NT2/D1 (cell line): ENCODE data around the gene FNTB.

Source experiments
- DNase-seq: peaks from one replicate; pipeline ENCODE4 v3.0.0-alpha.2; 2011; ENCODE audit warnings: low read depth, low spot score
- H3K27me3 ChIP-seq: 2 replicates; pipeline ENCODE4 v1.6.0; 2011; ENCODE audit warnings: mild to moderate bottlenecking; ENCODE audit not compliant: insufficient read length, insufficient read depth
- H3K36me3 ChIP-seq: 2 replicates; pipeline ENCODE4 v1.6.1; 2011; ENCODE audit warnings: mild to moderate bottlenecking, low read length, mixed read lengths; ENCODE audit not compliant: insufficient read depth, insufficient read length
- H3K4me1 ChIP-seq: 2 replicates; pipeline ENCODE4 v1.5.1; 2011; ENCODE audit not compliant: insufficient read depth, insufficient read length
- H3K4me3 ChIP-seq: 2 replicates; pipeline ENCODE4 v1.5.1; 2011; ENCODE audit warnings: low read depth; ENCODE audit not compliant: insufficient read length
- H3K9ac ChIP-seq: 2 replicates; pipeline ENCODE4 v1.6.0; 2011; ENCODE audit warnings: low read depth; ENCODE audit not compliant: insufficient read length
- H3K9me3 ChIP-seq: 2 replicates; pipeline ENCODE4 v1.5.1; 2011; ENCODE audit warnings: mild to moderate bottlenecking, low read length; ENCODE audit not compliant: insufficient read depth
- SUZ12 ChIP-seq: IDR thresholded peaks from 2 replicates; pipeline ENCODE4 v1.6.1; 2011; ENCODE audit not compliant: insufficient read length, insufficient read depth; ENCODE audit errors: extremely low read depth
- YY1 ChIP-seq: IDR thresholded peaks from 2 replicates; pipeline ENCODE4 v1.6.1; 2011; ENCODE audit not compliant: insufficient read length, insufficient read depth
- ZNF274 ChIP-seq: IDR thresholded peaks from 2 replicates; pipeline ENCODE4 v1.6.1; 2011; ENCODE audit warnings: mild to moderate bottlenecking, low read depth, low read length

FNTB gene

DNA sequence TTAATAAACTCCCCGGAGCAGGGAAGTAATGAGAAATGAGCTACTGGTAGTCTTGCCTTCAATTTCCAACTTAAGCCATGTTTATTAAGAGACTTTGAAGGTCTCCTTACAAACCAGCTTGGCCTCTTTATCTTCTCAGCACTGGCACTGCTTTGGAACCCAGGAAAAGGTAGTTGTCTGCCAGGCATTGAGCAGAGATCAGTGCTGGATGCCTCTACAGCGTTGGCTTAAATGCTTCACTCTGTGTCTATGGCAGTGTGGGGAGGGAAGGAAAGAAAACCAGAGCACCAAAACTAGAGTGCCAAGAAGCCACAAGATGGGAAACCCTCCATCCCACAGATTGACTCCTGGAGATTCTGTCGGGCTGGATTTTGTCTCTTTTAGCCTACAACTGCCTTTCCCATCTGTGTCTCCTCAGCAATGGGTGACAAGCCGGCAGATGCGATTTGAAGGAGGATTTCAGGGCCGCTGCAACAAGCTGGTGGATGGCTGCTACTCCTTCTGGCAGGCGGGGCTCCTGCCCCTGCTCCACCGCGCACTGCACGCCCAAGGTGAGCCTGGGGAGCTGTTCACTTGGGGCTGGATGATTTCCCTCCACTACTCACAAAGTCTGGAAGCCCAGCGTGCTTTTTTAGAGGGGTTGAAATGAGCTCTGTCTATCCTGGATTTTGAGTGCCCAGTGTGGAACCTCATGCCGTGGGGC lies 57.3 kb downstream of the FNTB start:
- peaks cover 19% of the 10 kb centered on the region for H3K36me3 ChIP-seq
- no peaks in the 10 kb centered on the region for H3K27me3 ChIP-seq
- no peak overlapping the region for H3K4me3 ChIP-seq
- TF ChIP-seq SUZ12, result no peak
- TF ChIP-seq YY1, result no peak
- no peak for TF ChIP-seq ZNF274
- no peaks in the 10 kb centered on the region for H3K9me3 ChIP-seq
- H3K9ac ChIP-seq, result no peak overlapping the region
- no peak for DNase-seq
- no peaks in the 10 kb centered on the region for H3K4me1 ChIP-seq

- Histone ChIP-seq H3K36me3 (peaks cover 19% of the 10 kb centered on the region), H3K9ac (no peak overlapping the region), H3K4me1 (no peaks in the 10 kb centered on the region), H3K4me3 (no peak overlapping the region), H3K9me3 (no peaks in the 10 kb centered on the region), H3K27me3 (no peaks in the 10 kb centered on the region)
- TF ChIP-seq SUZ12 (no peak), YY1 (no peak), ZNF274 (no peak)
- no peak for DNase-seq
Measured at GRCh38 chr14:65044596-65044959, 57.9 kb downstream of the FNTB start.

- TF ChIP-seq ZNF274, result no peak
- TF ChIP-seq SUZ12, result no peak
- TF ChIP-seq YY1, result no peak
- no peaks in the 10 kb centered on the region for H3K4me1 ChIP-seq
- DNase-seq, result no peak
- no peaks in the 10 kb centered on the region for H3K27me3 ChIP-seq
- no peaks in the 10 kb centered on the region for H3K9me3 ChIP-seq
- H3K36me3 ChIP-seq, result peaks cover 19% of the 10 kb centered on the region
- no peak overlapping the region for H3K9ac ChIP-seq
- no peak overlapping the region for H3K4me3 ChIP-seq
Measured at GRCh38 chr14:65045006-65045405, 58.3 kb downstream of the FNTB start.

DNA sequence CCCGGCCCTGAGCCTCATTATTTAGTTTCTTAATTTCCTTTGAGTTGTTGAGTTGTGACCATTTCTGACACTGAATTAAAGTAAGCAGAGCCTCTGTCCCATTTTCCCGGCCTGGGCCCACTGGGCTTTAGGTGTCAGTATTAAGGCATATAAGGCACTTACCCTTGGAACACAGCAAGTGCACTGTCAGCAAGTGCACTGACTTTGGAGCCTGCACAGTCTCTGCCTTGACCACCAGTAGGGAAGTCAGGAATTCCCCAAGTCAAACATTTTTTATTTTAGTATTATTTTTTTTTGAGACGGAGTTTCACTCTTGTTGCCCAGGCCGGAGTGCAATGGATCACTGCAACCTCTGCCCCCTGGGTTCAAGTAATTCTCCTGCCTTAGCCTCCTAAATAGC lies 59.0 kb downstream of the FNTB start:
- DNase-seq, result no peak
- Histone ChIP-seq H3K4me1 (no peaks in the 10 kb centered on the region), H3K4me3 (no peak overlapping the region), H3K9ac (no peak overlapping the region), H3K9me3 (no peaks in the 10 kb centered on the region), H3K36me3 (peaks cover 19% of the 10 kb centered on the region), H3K27me3 (no peaks in the 10 kb centered on the region)
- no peak for TF ChIP-seq ZNF274
- TF ChIP-seq YY1, result no peak
- TF ChIP-seq SUZ12, result no peak

- no peaks in the 10 kb centered on the region for H3K4me1 ChIP-seq
- no peak overlapping the region for H3K9ac ChIP-seq
- no peak overlapping the region for H3K4me3 ChIP-seq
- no peak for DNase-seq
- no peak for TF ChIP-seq YY1
- TF ChIP-seq ZNF274, result no peak
- no peak for TF ChIP-seq SUZ12
- peaks cover 11% of the 10 kb centered on the region for H3K36me3 ChIP-seq
- H3K27me3 ChIP-seq, result no peaks in the 10 kb centered on the region
- H3K9me3 ChIP-seq, result no peaks in the 10 kb centered on the region
Measured at GRCh38 chr14:65052832-65053231, 66.1 kb downstream of the FNTB start.

DNA sequence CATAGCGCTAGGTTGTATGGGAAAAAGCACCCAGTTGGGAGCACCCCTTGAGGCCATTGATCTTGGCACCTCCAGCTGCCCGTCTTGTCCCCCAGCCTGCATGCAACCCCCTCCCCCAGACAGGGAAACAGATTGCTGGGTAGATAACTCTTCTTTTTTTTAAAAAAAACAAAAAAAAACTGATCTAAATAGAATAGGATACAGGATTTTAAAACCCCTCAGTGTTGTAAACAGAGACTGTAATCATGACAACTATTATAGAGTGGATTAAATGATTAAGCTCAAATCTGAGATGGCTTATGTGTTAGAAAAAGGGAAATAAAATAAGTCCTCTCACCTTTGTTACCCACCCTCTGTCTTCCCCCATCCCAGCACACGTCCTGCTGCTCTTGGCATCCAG lies 66.8 kb downstream of the FNTB start:
- TF ChIP-seq ZNF274, result no peak
- TF ChIP-seq YY1, result no peak
- TF ChIP-seq SUZ12, result no peak
- no peak for DNase-seq
- no peak overlapping the region for H3K9ac ChIP-seq
- peaks cover 11% of the 10 kb centered on the region for H3K36me3 ChIP-seq
- no peaks in the 10 kb centered on the region for H3K4me1 ChIP-seq
- no peaks in the 10 kb centered on the region for H3K27me3 ChIP-seq
- H3K9me3 ChIP-seq, result no peaks in the 10 kb centered on the region
- H3K4me3 ChIP-seq, result no peak overlapping the region

GRCh38 chr14:65054471-65055085 lies 67.9 kb downstream of the FNTB start:
- TF ChIP-seq SUZ12 (no peak), YY1 (no peak), ZNF274 (no peak)
- H3K9me3 ChIP-seq, result no peaks in the 10 kb centered on the region
- H3K9ac ChIP-seq, result no peak overlapping the region
- no peaks in the 10 kb centered on the region for H3K27me3 ChIP-seq
- peaks cover 11% of the 10 kb centered on the region for H3K36me3 ChIP-seq
- DNase-seq, result no peak
- H3K4me1 ChIP-seq, result no peaks in the 10 kb centered on the region
- no peak overlapping the region for H3K4me3 ChIP-seq

DNA sequence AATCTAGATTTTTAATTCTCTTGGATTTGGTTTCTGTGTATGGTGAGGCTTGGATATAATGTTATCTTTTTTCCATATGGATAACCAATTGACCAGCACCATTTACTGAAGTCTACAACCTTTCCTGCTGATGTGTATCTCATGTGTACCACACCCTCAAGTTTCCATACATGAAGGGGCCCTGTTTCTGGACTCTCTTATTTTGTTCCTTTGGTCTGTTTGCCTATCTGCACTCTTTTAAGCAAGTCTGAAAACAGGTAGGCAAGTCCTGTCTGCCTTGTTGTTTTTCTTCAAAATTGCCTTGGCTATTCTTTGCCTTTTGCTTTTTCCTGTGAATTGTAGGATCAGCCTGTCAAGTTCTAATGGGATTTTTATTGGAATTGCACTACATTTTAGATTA lies 71.0 kb downstream of the FNTB start:
- Histone ChIP-seq H3K9me3 (no peaks in the 10 kb centered on the region), H3K4me3 (no peak overlapping the region), H3K4me1 (no peaks in the 10 kb centered on the region), H3K27me3 (no peaks in the 10 kb centered on the region), H3K36me3 (peaks cover 29% of the 10 kb centered on the region), H3K9ac (no peak overlapping the region)
- DNase-seq, result no peak
- no peak for TF ChIP-seq YY1
- TF ChIP-seq SUZ12, result no peak
- no peak for TF ChIP-seq ZNF274
